ENCODE results near the gene IGSF9B. TPM values are rescaled to one million over a fixed set of nuclear protein-coding genes. Genes with fewer than 3 reads are reported as not detected.

Gene IGSF9B
- total RNA-seq, 2 donors from 2014 or later = 10.2 to 35.3 TPM

DNA sequence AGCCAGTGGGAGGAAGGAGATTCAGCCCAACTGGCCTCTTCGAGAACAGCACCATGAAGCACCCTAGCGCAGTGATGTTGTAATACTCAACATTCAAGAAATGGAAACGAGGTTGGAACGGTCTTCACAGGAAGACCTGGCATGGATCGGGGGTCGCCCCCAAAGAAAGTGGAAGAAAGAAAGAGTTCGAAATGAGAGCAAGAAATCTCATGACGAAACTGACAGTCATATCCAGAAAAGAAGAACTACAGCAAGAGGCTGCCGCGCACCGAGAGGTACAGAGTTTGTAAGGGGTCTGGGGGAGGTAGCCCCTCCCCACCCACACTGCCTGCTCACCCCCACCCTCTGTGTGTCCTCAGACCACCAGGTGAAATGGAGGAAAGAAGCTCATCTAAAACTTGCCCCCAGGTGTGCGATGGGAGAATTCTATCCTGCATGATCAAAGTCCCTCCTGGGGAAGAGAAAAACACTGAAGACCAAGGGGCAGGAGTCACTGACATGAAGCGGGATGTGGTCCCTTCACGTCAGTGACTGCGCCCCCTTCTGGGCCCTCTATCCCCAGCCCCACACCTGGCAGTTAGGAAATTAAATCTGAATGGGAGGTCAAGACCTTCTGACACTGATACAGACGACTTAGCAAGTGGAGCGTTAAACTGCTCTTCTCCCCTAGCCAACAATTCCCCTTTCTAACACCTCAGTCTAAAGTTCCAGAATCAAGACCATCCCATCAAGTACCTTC lies 58.6 kb downstream of the IGSF9B start:
- TF ChIP-seq, protein P1, sequence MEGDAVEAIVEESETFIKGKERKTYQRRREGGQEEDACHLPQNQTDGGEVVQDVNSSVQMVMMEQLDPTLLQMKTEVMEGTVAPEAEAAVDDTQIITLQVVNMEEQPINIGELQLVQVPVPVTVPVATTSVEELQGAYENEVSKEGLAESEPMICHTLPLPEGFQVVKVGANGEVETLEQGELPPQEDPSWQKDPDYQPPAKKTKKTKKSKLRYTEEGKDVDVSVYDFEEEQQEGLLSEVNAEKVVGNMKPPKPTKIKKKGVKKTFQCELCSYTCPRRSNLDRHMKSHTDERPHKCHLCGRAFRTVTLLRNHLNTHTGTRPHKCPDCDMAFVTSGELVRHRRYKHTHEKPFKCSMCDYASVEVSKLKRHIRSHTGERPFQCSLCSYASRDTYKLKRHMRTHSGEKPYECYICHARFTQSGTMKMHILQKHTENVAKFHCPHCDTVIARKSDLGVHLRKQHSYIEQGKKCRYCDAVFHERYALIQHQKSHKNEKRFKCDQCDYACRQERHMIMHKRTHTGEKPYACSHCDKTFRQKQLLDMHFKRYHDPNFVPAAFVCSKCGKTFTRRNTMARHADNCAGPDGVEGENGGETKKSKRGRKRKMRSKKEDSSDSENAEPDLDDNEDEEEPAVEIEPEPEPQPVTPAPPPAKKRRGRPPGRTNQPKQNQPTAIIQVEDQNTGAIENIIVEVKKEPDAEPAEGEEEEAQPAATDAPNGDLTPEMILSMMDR (IDR thresholded peaks at IDR 0.05) = no peak
- no peak for TF ChIP-seq POLR2AphosphoS5 (IDR thresholded peaks at IDR 0.05)
- no peak for TF ChIP-seq POLR2A (IDR thresholded peaks at IDR 0.05)
- no peak for DNase-seq (ENCODE audit: low spot score)
- H3K27me3 ChIP-seq (replicated peaks; ENCODE audit: insufficient read depth) = no peaks in the 10 kb centered on the region
- no peaks in the 10 kb centered on the region for H3K9me3 ChIP-seq
- intact Hi-C loops (cut with DNase I) = no loop called here
- no peaks in the 10 kb centered on the region for H3K4me1 ChIP-seq (replicated peaks)
- 79% methylated on average over 17 of the region's 17 CpGs for WGBS
- no peak overlapping the region for H3K4me3 ChIP-seq
- no peak overlapping the region for H3K27ac ChIP-seq
- no peaks in the 10 kb centered on the region for H3K36me3 ChIP-seq

DNA sequence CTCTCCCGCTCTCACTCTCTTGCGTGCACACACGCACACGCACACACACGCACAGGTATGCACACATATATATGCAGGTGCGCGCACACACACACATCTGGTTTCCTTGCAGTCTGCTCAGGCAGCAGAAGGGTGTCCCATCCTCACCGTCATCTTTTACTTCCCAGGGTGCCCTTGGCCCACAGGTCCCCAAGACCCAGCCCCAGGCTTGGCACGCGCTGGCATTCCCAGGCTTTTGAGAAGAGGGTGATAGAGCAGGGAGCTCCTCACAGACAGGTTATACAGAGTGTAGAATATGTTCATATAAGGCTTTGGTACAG lies 59.5 kb downstream of the IGSF9B start:
- Histone ChIP-seq H3K4me1 (replicated peaks) (no peaks in the 10 kb centered on the region), H3K27ac (no peak overlapping the region), H3K9me3 (no peaks in the 10 kb centered on the region), H3K4me3 (no peak overlapping the region), H3K36me3 (no peaks in the 10 kb centered on the region), H3K27me3 (replicated peaks; ENCODE audit: insufficient read depth) (no peaks in the 10 kb centered on the region)
- intact Hi-C loops (cut with DNase I) = no loop called here
- no peak for DNase-seq (ENCODE audit: low spot score)
- 88% methylated on average over 10 of the region's 10 CpGs for WGBS
- no peak for TF ChIP-seq POLR2A (IDR thresholded peaks at IDR 0.05)
- TF ChIP-seq POLR2AphosphoS5 (IDR thresholded peaks at IDR 0.05) = no peak
- TF ChIP-seq, protein P1 (IDR thresholded peaks at IDR 0.05) = no peak

DNA sequence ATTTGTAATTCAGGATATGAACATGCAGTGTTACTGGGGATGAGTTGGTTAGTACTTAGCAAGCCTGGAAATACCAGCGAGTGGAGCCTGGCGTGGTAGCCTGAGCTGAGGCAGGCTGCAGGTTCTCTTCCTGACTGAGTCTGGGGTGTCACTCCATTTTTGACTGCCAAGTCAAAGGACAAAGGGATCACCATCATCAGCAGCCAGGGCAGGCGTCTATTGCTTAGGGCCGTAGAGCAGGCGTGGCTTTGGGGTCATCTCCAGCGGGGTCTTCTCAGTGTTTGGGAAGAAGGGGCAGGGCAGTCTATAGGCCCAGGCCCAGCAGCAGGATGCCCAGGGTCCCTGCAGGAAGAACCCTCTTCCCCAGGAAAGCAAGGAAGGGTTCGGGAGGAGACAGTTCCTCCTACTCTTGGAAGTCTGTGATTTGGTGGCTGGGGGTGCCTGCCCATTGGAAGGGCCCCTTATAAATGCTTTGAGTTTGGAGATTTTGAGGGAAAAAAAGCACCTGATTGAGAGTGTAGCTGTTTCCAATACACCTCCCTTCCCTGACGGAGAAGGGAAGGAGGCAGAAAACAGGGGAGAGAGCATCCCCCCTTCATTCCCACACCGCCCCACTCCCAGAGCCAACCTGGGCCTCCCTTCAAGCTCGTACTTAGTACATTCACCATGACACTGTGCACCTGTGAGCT lies 60.0 kb downstream of the IGSF9B start:
- DNase-seq (ENCODE audit: low spot score) = no peak
- no peaks in the 10 kb centered on the region for H3K27me3 ChIP-seq (replicated peaks; ENCODE audit: insufficient read depth)
- WGBS = 90% methylated on average over 10 of the region's 10 CpGs
- H3K27ac ChIP-seq = no peak overlapping the region
- TF ChIP-seq POLR2A (IDR thresholded peaks at IDR 0.05) (no peak), POLR2AphosphoS5 (IDR thresholded peaks at IDR 0.05) (no peak)
- TF ChIP-seq, protein P1 (IDR thresholded peaks at IDR 0.05) = no peak
- intact Hi-C loops (cut with DNase I) = no loop called here
- H3K36me3 ChIP-seq = no peaks in the 10 kb centered on the region
- no peaks in the 10 kb centered on the region for H3K9me3 ChIP-seq
- H3K4me3 ChIP-seq = no peak overlapping the region
- no peaks in the 10 kb centered on the region for H3K4me1 ChIP-seq (replicated peaks)

DNA sequence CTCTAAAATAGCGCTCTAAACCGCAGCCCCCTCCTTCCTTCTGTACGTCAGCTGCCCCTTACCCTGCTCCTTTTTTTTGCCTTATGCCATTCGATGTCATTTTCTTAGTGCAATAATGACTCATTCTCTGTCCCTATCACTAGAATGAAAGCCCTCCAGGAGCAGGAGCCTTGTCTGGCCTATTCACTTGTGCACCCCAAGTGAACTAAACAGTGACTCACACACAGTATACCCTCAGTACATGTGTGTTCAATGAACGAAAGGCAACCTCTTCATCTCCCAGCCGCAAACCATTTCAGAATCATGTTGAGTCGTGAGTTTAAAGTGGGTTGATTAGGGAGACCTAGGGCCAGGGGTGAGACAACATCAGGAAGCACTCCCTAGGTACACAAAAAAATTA lies 60.7 kb downstream of the IGSF9B start:
- TF ChIP-seq POLR2AphosphoS5 (IDR thresholded peaks at IDR 0.05) (no peak), POLR2A (IDR thresholded peaks at IDR 0.05) (no peak)
- TF ChIP-seq, protein P1 (IDR thresholded peaks at IDR 0.05) = no peak
- 88% methylated on average over 7 of the region's 7 CpGs for WGBS
- intact Hi-C loops (cut with DNase I) = no loop called here
- Histone ChIP-seq H3K4me1 (replicated peaks) (no peaks in the 10 kb centered on the region), H3K4me3 (no peak overlapping the region), H3K27ac (no peak overlapping the region), H3K27me3 (replicated peaks; ENCODE audit: insufficient read depth) (no peaks in the 10 kb centered on the region), H3K9me3 (no peaks in the 10 kb centered on the region), H3K36me3 (no peaks in the 10 kb centered on the region)
- DNase-seq (ENCODE audit: low spot score) = no peak

DNA sequence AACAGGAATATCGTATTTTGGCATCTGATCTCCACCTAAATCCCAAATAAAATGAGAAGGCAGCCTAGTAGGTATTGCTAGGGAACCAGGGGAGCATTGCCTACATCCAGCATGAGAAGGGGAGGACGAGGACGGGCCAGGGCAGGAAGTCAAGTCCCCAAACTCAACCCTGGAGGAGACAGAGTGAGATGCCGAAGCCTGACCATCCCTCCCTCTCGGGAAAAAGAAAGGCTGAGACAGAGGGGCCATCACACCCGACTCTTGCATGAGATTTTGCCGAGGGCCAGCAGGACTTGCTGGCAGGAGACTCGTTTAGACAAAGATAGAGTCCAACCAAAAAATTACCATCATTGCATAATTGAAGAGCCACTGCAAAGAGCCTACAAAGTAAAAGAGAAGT lies 61.2 kb downstream of the IGSF9B start:
- TF ChIP-seq, protein P1 (IDR thresholded peaks at IDR 0.05) = no peak
- TF ChIP-seq POLR2A (IDR thresholded peaks at IDR 0.05) (no peak), POLR2AphosphoS5 (IDR thresholded peaks at IDR 0.05) (no peak)
- no peaks in the 10 kb centered on the region for H3K36me3 ChIP-seq
- intact Hi-C loops (cut with DNase I) = no loop called here
- H3K9me3 ChIP-seq = no peaks in the 10 kb centered on the region
- H3K4me1 ChIP-seq (replicated peaks) = no peaks in the 10 kb centered on the region
- no peak overlapping the region for H3K4me3 ChIP-seq
- H3K27me3 ChIP-seq (replicated peaks; ENCODE audit: insufficient read depth) = no peaks in the 10 kb centered on the region
- 66% methylated on average over 8 of the region's 8 CpGs for WGBS
- no peak for DNase-seq (ENCODE audit: low spot score)
- H3K27ac ChIP-seq = no peak overlapping the region

Data from prostate gland (tissue), 2 donors.